ENCODE data around the gene FAS. TPM values are rescaled to one million over a fixed set of nuclear protein-coding genes. Genes with fewer than 3 reads are reported as not detected.

The FAS gene
- total RNA-seq, 1 experiment from 2014 or later, result 9.3 TPM

DNA sequence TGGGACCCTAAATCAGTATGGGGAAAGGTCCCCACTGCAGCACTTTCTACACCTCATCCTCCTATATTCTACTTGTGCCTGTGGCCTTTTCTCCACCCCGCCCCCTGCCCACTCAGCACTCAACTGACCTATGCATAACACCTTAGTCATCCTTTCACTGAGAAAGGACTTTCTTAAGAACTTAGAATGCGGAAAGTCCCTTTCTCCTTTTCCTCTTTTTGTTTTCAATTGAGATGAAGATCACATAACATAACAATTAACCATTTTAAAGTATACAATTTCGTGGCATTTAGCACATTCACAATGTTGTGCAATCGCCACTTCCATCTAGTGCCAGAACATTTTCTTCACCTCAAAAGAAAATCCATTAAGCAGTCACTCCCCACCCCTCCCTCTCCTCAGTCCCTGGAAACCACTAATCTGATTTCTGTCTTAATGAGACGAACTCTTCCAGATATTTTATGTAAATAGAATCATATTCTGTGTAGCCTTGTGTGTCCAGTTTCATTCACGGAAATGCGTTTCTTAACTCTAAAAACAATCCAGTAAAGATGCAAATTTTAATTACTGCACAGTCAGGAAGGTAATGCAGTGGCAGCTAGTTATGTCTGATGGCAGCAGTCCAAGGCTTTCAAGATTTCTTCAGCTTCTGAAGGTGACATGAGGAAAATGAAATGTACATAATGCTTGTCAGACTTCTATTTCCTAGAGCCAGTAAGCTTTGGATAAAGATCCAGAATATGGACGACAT is 41.7 kb downstream of the FAS start (continued):
- TF ChIP-seq, protein P1, sequence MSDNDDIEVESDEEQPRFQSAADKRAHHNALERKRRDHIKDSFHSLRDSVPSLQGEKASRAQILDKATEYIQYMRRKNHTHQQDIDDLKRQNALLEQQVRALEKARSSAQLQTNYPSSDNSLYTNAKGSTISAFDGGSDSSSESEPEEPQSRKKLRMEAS (IDR thresholded peaks at IDR 0.05), result no peak

DNA sequence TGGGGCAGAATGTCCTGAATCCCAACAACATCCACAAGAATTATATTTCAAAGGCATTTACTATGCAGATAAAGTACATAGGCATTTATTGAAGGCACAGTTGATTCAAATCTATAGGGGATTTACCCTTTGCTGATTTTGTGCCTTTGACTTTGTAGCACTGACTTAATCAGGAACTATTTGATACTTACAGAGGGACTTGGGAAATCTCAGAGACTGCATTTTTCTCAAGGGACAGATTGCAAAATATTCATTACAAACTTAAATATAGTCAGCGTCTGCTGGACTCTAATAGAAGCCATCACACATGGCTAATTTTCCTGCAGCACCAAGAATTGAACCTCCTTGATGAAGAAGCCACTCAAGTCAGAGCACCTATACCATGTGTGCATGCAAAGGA is 44.9 kb downstream of the FAS start:
- ATAC-seq (no peak), DNase-seq (ENCODE audit: low read depth, low spot score) (no peak)
- intact Hi-C loops (cut with micrococcal nuclease), result no loop called here
- Histone ChIP-seq H3K27me3 (ENCODE audit: insufficient read depth, low read length) (no peaks in the 10 kb centered on the region), H3K4me3 (replicated peaks in 1 of 2; ENCODE audit: low read depth in 1 of 2, low read length in 2 of 2) (no peak overlapping the region), H3K36me3 (ENCODE audit: control insufficient read depth in 1 of 2, insufficient read depth in 2 of 2, low read length in 2 of 2) (no peaks in the 10 kb centered on the region), H3K27ac (ENCODE audit: low read depth, low read length) (no peak overlapping the region), H3K9ac (ENCODE audit: low read length) (no peak overlapping the region), H3K9me2 (ENCODE audit: insufficient read depth) (no peaks in the 10 kb centered on the region), H3K9me3 (ENCODE audit: control insufficient read depth in 1 of 2, insufficient read depth in 1 of 2, low read depth in 1 of 2, low read length in 2 of 2) (no peaks in the 10 kb centered on the region), H2AFZ (ENCODE audit: low read depth, low read length, poor library complexity, severe bottlenecking) (no peak overlapping the region), H3K4me1 (ENCODE audit: control insufficient read depth in 1 of 2, insufficient read depth in 2 of 2, low read length in 2 of 2) (peaks cover 11 to 17% of the 10 kb centered on the region in 2 experiments; a peak in 3 of 4 replicates), H4K20me1 (ENCODE audit: insufficient read depth) (no peaks in the 10 kb centered on the region), H3K79me2 (ENCODE audit: insufficient read depth, low read length) (no peaks in the 10 kb centered on the region), H3K4me2 (ENCODE audit: low read length) (no peak overlapping the region)
- ChIA-PET RAD21 (ENCODE audit: low non-redundant PET in 1 of 2, low total read pairs in 2 of 2, uncharacterized antibody in 2 of 2, unreplicated experiment in 2 of 2) (no interaction called here), POLR2A (no interaction called here), CTCF (no interaction called here)
- no peak for TF ChIP-seq ELF1 (IDR thresholded peaks at IDR 0.05; ENCODE audit: borderline replicate concordance, low read depth)
- no peak for TF ChIP-seq ATF3 (IDR thresholded peaks at IDR 0.05)
- TF ChIP-seq EZH2phosphoT487 (IDR thresholded peaks at IDR 0.05; ENCODE audit: borderline replicate concordance), result no peak
- no peak for TF ChIP-seq SRF (IDR thresholded peaks at IDR 0.05; ENCODE audit: low read depth)
- no peak for TF ChIP-seq YY1 (IDR thresholded peaks at IDR 0.05; ENCODE audit: extremely low read depth, insufficient replicate concordance, low read depth, low read length)
- no peak for TF ChIP-seq CEBPB (IDR thresholded peaks at IDR 0.05; ENCODE audit: low read depth)
- no peak for TF ChIP-seq RAD21 (IDR thresholded peaks at IDR 0.05; ENCODE audit: low read depth)
- no TSS peak for BruUV-seq (replicated peaks)

Data from HCT116 (cell line).